D721Med (cell line): ENCODE data around the gene PAX7.
A peak's percentile ranks its signal among the peaks of the same experiment; 100 is the strongest.

ENCODE experiments used
- DNase-seq: peaks from one replicate; pipeline ENCODE4 v3.0.0; 2011; ENCODE audit warnings: low spot score; ENCODE audit not compliant: insufficient read length
- FAIRE-seq: peaks from 2 replicates; lab custom pipeline; 2011; peaks lifted over from hg19 to GRCh38; lab: Jason Lieb, UNC
- CTCF ChIP-seq: IDR thresholded peaks from 2 replicates; pipeline ENCODE4 v1.5.1; 2012; ENCODE audit warnings: mild to moderate bottlenecking, control low read depth; ENCODE audit not compliant: insufficient read depth; ENCODE audit errors: missing control alignments

Gene PAX7

DNA sequence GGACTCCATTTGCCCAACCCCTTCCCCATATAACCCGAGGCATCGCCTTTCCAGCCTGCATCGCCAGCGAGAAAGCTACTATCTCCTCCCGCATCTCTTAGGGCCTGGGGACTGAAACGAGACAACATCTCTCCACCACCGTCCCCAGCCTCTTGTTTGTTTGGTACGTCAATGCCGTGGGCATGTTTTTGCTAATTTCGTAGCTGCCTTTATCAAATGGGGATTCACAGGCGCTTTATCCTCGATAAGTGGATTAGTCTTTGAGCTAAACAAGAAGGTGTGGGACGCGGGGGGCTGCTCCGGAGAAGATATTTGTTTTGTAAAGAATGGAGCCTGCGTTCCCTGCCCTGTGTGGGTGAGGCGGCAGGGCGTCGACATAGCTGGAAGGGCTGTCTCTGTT lies 91.6 kb downstream of the PAX7 start:
- FAIRE-seq (no peak), DNase-seq (peak; percentile 36)
- no peak for TF ChIP-seq CTCF

DNA sequence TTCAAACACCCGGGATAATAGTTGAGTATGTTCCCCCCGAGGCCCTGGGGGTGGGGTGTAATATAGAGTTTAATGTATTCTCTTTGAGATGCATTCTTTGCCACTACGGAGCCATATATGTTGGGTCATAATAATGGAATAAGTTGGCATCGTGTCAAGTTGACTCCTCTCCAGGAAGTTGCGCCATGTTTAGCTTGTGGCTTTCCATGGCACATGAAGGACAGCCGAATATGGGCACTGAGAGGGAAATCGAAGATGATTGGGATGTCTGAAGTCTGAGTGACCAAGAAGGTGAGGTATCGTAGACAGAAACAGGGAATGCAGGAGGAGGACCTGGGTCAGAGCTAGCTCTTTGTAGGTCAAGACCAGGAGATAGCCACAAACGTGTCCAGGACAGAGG lies 92.6 kb downstream of the PAX7 start:
- DNase-seq (no peak), FAIRE-seq (no peak)
- TF ChIP-seq CTCF, result no peak

GRCh38 chr1:18723701-18724411 lies 93.2 kb downstream of the PAX7 start:
- TF ChIP-seq CTCF, result no peak
- no peak for FAIRE-seq
- DNase-seq, result no peak

- FAIRE-seq, result no peak
- TF ChIP-seq CTCF, result no peak
- DNase-seq, result no peak
Observed at GRCh38 chr1:18724801-18725200, 94.2 kb downstream of the PAX7 start.

DNA sequence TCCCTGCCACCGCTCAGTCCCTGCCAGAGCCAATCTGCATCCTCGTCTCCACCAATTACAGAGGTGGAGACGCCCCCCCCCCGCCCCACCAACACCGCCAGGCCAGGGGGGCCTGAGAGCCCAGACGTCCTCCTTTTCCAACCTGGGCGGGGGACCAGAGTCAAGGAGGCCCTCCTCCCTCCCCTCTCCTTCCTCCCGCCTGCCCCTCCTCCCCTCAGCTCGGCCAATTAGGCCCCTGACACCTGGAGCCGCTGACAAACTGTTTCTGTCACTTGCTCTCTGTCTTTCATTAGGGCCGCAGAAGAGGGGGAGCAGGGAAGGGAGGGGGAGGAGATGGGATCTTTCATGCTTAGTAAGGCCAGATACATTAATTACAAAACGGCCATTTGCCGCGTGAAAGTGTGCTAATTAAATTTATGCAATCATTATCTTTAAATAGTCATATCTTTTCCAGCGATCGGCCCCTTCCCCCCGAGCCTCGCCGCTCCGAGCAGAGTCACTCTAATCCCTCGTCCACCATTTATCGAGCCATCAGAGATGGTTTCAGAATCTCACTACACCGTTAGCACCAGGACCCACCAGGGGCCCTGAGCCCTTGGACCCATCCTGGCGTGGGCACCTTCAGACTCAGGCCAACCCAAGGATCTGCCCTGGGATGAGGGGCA lies 94.7 kb downstream of the PAX7 start:
- TF ChIP-seq CTCF, result no peak
- FAIRE-seq (no peak), DNase-seq (no peak)

DNA sequence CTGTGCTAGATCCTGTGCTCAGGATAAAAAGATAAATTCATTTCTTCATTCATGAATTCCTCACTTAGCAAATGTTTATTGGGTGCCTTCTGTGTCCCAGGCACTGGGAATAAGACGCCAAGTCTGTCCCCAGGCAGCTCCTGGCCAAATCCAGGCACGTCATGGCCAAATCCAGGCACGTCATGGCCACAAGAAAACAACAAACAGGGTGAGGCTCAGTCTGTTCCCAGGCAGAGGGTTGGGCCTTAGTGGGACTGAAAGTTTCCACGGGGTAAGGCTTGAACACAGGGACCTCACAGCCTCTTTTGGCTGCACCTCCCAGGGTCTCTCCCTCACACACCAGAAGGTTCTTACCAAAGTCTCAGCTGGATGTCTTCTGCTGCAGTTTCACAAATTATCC lies 95.7 kb downstream of the PAX7 start:
- DNase-seq (no peak), FAIRE-seq (no peak)
- TF ChIP-seq CTCF, result no peak

DNA sequence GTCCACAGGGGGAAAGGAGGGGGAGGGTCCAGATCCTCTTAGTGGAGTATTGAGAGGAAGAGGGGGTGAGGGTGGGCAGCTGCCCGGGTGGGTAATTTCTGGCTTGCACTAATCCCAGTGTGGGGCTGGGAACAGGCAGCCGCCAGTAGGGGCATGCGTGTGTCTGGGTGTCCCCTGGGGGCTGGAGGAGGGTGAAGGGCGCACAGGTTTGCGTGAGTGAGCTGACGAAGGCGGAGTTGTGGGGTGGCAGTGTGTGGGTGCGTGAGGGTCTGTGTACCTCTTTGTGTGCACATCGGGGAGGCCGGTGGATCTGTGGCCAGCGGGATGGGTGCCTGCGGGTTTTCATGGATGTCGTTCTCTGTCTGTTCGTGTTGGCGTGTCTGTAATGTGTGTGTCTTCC lies 97.3 kb downstream of the PAX7 start:
- no peak for FAIRE-seq
- no peak for DNase-seq
- TF ChIP-seq CTCF, result no peak
